IPS-NIHi7 (cell line): ENCODE data around the gene TANGO2.

Experiments used
- DNase-seq: peaks from one replicate; pipeline ENCODE4 v3.0.0; 2012; ENCODE audit warnings: mixed read lengths; ENCODE audit errors: extremely low spot score

Gene TANGO2

DNA sequence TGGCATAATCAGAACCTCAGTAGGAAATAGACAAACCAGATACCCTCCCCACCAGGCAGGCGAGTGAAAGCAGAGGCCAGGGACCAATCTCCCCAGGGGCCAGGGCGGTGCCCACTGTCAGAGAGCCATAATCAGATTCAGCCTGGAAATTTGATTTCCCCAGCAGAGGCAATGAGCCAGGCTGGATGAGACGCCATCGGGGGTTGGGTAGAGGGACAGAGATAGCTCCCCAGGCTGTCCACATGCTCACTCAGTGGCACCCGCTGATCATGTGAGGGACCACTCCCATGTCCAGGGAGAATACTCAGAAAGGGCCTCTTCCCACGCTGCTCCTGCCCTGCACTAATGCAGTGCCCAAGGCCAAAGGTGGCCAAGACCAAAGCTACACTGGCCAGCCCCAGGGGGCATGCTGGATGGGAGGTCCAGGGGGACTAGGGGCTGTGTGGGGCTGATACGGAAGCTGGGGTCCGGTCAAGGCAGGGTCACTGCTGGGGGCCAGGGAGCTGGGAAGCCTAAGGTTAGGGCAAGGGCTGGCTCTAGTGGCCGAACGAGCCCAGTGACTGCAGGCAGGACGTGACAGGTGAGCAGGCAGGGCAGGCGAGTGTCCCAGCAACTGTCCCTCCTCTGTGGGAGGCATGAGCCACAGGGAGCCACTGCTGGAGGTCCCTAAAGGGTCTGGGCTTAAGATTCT lies 24.1 kb upstream of the TANGO2 start:
- DNase-seq = no peak

DNA sequence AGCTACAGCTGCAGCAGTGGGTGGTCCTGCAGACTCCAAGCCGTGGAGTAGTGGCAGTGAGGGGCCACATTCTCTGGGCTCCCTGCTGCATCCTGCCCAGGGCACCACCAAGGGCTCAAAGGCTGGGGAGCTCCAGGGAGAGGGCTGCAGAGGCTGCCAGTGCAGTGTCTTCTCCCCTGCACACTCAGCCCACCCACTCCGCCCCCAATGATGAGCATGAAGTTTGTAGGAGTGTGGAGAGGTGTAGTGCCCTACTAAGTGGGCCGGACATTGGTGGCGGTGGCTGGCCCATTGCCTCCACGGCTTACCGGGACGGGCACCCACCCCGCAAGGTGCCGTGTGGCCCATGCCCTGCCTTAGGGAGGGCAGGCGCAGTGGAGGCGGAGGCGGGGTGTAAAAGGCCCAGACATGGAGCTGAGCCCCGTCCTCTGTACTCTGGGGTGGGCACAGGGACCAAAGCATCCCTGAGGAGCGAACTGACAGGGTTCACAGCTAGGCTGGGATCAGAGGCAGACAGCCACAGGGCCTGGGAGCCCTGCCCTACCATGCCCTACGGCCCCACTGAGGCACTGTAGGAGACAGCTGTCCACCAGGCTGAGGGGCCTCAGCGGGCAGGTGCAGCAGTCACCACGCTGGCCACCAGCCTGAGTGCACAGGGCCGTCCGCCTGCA lies 23.2 kb upstream of the TANGO2 start:
- no peak for DNase-seq

DNA sequence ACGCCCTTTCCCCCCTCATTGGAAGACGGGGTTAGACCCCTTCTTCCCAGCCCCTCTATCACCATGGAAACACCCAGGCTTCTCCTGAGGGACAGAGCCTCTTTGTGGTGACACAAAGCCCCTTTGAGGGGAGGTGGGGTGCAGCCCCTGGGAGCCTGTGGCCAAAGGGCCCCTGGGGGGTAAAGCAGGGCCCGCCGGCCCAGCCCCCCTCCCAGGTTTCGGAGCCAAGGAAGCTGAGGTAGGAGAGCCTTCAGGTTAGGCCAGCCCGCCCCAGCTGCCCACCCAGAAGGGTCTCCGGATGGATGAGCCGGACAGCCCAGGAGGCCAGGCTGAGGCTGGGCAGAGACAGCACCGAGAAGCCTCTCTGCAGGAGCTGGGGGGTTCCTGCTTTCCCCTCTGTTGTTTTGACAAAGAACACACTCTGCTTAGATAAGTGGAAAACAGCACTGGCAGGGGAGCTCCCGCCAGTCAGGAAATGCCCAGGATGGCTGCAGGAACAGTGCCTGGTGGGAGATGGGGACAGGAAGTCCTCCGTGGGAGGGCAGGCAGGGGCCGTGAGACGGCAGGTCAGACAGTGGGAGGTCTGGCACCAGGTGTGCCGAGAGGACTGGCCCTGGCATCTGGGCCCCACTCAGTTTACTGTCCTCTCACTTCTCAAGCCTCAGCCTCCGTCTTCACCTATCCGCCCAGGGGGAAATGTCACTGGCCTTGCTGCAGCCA lies 22.5 kb upstream of the TANGO2 start:
- DNase-seq = no peak

DNA sequence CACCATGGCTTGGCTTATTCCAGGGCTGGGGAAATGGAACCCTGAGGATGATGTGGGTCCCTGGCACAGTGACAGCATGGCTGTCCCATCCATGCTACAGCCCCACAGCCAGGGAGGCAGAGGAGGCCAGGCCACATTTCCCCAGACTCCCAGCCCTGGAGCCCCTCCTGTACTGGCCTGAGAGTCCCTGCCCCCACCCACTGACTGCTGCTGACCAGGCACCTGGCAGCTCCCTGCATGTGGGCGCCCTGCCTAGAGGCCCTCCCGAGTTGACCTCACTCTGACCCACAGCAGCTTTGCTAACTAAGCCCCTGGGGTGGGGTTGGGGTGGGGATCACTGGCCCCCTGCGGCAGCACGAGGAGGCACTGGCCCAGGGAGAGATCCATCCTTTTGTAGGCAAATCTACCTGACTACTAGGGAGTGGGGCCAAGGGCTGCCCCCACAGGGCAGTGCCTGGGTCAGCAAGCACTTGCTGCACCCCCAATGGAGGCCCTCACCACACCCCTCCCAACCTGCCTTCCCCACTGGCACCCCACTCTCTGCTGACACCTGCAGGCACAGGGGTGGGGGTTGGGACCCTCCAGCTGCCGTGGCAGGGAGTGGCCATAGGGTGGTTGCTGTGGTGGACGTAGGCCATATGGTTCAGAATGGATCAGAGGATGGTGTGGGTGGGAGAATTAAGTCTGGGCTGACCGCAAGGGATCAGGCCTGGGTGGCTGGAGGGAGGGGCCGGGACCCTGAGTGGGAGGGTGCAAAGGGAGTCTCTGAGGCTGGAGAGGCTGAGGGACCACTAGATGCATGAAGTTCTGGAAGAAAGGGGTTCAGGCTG lies 21.7 kb upstream of the TANGO2 start:
- no peak for DNase-seq

DNA sequence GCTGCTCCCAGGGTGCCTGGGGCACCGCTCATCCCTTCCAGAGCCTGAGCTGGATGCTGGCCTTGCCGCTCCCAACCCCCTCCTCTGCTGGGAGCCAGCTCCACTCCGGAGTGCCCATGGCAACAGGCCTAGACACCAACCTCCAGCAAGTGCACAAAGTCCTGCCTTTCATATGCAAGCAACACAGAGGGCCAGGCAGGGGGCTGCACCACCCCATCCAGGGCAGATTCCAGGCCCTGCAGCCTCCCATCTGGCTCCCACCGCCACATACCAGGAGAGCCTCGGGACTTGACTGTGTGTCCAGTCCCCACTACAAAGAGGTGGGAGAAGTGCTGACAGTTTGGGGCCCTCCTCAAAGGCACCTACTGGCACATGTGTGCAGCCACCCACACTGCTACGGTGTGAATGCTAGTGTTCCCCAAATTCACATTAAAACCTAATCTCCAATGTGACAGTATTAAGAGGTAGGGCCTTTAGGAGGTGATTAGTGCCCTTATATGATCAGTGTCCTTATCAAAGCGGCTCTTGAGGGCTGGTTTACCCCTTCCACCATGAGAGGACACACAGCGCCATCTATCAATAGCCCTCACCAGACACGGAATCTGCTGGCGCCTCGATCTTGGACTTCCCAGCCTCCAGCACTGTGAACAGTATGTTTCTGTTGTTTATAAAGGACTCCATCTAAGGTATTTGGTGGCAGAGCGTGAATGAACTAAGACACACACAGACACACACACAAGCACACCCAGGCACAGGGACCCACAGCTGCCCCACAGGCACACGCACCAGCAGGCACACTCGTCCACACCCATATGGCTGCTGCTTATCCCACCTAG lies 20.4 kb upstream of the TANGO2 start:
- DNase-seq = no peak

DNA sequence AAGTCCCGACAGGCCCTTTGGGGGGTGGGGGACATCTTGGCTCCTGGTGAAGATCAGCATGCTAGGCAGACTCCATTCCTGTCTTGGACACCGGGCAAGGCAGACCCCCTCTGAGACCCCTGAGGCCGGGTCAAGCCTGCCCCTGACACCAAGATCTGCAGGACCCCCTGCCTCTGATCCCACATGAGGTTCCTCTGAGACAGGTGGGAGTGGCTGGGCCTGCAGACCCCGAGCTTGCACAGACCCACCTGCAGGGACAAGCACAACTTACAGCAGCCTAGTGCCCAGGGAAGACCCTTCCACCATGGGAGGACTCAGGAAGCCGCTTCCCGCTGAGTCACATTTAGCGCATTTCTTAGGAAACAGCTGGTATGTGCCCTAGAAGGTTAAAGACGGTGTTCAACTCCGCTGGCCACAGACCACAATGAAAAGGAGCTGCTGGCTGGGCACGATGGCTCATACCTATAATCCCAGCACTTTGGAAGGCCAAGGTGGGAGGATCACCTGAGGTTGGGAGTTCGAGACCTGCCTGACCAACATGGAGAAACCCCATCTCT lies 19.8 kb upstream of the TANGO2 start:
- DNase-seq = no peak

DNA sequence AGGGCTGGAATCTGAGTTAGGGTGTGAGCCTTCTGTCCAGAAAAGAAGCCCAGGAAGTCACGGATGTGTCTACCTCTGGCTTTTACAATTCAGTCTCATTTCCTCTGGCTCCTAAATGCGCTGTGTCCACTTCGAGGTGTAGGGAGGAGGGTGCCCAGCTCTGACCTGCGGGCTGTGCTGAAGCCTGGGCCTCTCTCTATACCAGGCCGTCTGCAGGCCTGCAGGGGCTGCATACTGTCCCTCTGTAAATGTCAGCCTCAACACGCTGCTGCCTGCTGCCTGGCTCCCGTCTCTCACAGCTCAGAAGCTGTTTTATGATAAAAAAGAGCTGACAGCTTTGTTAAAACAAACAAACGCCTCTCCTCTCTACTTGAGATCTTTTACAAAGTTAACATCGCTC lies 18.8 kb upstream of the TANGO2 start:
- no peak for DNase-seq

DNA sequence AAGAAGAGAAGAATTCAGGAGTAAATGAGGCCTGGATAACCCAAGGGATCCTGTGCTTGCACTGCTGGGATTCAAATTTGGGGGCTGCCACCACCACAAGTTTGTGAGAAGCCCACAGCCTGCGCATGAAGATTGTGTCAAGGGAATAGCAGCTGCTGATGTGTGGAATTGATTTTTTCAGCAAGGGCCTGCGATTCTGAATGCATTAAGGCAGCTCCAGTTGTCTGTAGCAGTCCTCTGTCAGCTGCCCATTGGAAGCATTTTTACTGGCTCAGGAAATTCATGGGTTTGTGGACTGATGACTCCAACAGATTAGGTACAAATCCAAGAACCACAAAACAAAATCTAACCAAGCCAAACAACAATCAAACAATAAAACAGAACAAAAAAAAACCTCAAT lies 18.3 kb upstream of the TANGO2 start:
- DNase-seq = no peak

DNA sequence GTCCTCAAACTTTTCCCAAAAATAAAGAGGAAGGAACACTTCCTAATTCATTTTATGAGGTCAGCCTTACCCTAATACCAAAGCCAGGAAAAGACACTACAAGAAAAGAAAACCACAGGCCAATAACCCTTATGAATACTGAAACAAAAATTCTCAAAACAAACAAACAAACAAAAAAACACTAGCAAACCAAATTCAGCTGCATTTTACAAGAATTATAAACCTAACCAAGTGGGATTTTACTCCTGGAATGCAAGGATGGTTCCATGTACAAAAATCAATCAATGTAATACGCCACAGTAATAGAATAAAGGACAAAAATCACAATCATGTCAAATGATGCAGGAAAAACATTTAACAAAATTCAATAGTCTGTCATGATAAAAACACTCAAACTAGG lies 17.6 kb upstream of the TANGO2 start:
- no peak for DNase-seq

DNA sequence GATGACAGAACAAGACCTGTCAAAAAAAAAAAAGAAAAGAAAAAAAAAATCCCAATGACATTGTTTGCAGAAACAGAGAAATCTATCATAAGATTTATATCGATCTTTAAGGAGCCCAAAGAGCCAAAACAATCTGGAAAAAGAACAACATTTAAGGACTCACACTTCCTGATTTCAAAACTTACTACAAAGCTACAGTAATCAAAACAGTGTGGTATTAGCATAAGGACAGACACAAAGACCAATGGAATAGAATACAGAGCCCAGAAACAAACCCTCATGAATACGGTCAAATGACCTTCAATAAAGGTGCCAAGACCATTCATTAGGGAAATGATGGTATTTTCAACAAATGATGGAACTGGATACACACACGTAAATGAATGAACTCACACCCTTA lies 16.4 kb upstream of the TANGO2 start:
- DNase-seq = no peak

DNA sequence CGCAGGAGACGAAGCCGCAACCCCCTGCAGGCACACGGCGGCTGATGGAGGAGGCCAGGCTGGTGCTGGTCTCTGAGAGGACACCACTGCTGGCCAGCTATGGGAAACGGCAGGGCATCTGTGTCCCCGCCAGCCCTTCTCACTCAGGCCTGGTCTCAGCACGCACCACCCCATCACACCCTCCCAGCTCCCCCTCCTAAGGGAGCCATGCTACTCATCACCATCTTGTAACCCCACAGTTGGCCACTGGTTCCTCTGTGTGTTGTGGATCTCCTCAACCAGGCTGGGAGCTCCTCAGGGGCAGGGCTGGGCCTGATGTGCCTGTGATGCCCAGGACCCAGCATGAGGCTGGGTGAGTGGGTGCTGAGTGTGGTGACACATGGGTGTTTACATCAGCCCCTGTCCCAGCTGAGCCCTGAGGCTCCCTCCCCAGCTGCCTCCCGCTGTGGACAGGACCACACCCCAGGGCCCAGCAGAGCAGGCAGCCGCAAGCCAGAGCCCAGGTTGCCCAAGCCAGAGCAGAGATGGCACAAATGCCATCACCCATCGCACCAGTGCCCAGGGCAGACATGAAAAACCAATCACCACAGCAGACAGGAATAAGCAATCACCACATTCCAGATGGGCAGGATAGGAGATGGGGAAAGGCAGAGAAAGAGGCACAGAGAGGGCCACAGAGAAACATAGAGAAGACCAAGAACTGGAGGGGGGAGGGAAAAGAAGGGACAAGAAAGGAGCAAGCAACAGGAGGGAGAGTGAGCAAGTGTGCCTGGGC lies 12.5 kb upstream of the TANGO2 start:
- no peak for DNase-seq

DNA sequence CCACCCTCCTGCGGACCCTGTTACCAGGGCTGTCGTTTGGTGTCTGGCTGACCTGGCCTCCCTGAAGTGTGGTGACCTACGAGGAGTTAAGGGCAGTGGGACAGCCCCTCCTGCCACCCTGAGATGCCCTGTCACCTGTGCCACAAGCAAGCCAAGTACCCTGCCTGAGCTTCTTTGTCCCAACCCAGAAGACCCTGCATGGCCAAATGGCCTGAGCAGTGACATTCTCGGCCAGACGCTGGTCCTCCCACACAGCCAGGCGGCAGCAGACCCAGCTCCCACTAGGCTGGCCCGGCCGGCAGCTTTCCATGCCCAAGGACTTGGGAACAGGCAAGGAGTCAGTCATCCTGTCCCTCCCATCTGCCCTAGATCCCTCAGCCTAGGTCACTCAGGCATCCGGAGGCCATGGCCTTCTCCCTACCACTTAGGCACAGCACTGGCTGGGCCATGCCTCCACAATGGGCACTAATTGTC lies 11.9 kb upstream of the TANGO2 start:
- no peak for DNase-seq

DNA sequence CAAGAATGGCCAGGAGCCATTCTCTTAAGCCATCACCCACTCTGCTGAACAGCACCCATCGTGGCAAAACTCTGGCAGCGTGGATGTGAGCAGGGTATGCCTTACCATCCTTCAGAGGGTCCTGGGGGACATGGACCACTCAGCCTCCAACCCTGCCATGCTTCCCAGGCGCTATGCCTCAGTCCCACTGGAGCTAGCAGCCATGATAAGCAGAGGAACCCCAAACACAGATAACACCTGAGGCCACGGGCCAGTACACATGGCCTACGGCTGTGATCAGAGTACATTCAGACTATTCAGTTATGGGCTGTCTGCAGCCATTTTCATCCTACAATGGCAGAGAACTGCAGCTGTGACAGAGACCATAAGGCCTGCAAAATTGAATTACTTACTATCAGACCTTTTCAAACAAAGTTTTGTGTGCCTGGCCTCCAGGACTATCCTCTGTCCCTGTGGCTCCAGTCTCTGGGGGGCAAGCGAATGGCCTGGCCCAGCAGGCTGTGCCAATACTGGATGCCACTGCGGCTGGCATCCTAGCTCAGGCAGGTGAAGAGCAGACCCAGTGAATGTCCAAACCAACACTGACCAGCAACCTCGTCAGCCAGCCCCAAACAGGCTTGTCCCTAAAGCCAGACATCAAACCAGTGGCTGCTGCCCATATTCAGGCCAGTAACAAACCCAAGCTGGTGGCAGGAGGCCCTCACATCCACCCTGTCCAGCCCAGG lies 11.2 kb upstream of the TANGO2 start:
- DNase-seq = no peak

DNA sequence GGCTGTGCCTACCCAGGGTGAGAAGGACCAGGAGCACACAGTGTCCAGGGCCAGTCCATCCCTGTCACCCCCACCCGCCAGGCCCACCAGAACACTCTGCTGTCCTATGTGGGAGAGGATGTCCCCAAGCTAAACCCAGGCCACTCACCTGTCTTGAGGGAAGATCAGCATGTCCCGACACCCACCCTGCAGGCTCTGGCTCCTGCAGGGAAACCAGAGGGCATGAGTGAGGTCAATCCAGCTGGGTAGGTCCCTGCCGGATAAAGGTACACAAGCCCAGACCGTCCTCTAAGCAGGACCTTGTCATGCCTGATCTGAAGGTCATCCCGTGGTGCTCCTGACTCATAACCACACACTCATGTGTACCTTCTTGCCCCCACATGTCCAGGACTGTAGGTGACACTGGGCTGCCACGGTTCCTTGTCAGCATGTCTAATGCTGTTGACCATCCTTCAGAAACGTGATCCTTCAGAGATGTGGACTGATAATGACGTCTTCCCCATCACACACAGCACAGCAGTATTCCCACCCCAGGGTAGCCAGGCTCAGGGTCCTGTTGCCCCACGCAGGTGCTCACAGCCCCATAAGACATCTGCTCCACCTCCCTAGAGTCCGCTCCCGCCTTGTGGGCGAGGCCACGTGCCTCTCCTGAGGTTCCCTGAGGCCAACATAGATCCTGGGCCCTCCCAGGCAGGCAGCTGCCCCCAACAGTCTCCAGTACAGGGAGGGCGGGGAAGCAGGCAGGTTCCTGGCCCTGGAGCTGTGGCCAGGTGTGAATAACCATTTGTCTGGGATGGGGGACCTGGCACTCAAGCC lies 10.4 kb upstream of the TANGO2 start:
- DNase-seq = no peak

DNA sequence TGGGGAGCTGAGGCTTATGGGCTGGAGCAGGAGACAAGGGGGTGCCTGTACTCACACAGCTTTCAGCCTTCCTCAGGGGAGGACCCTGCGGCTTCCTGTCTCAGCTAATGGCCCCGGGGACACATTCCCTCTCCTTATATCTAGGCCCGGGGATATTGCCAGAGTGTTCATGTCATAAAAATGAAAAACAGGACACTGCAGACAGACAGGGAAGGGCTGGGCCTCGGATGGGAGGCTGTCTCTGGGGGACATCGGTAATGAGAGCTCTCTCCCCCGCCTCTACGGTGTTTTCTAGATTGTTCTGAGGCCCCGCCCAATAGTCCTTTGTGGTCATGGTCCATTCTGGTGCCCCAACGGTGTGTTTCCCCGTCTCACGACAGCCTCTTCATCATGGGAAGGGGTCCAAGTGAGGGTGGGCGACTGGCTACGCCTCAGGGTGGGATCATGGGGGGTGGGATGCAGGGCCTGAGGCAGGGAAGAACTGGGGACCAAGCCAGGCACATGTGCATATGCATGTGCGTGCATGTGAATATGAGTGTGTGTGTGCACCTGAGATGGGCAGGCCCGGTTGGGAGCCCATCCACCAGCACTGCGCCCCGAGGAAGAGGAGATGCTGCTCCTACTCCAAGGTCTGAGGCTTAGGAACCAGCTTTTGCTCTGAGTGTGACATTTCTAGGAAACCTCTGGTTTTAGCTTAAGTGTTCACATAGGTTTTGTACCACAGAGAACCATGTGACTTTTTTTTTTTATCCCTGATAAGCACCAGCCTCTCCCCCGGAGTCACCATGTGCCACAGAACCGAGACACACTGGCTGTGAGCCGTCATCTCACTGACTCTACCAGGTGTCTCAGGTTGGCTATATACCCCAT lies 9.6 kb upstream of the TANGO2 start:
- DNase-seq = no peak

DNA sequence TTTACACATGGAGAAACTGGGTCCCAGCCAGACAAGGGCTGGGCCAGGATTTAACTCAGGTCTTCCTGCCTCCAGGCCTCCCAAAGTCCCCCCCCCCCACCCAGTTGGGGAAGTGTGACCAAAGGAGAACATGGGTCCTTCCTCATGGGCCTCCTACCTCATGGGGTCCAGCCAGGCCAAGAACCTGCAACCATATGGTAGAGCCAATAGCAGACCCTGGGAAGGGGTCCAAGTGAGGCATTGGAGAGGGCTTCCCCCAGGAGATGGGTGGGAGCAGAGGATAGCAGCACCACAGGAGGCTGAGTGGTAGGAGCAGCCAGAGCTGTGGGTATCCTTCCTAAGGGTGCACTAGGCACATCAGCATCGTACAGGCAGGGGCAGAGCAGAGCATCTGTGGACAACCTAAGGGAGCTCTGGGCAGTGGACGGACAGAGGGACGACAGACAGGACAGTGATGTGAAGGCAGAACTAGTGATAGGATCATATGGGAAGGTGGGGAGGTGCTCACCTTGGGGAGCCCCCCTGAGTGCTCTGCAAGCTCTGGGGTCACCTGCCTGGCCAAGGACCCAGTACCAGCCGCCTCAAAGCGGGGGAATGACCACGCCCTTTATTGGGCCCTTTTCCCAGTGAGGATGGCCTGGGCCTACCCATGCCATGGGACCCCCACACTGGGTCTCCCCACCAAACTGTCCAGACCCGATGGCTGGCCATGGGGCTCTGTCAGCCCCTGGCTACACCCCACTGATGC lies 8.7 kb upstream of the TANGO2 start:
- no peak for DNase-seq
